NCI-H1694 treated with DMSO at 0.1 percent for 48 hours (cell line): ENCODE results near the gene TBC1D24.

Experiments used
- DNase-seq: peaks from one replicate; lab custom pipeline; 2025; lab: John Stamatoyannopoulos, UW

TBC1D24 gene

DNA sequence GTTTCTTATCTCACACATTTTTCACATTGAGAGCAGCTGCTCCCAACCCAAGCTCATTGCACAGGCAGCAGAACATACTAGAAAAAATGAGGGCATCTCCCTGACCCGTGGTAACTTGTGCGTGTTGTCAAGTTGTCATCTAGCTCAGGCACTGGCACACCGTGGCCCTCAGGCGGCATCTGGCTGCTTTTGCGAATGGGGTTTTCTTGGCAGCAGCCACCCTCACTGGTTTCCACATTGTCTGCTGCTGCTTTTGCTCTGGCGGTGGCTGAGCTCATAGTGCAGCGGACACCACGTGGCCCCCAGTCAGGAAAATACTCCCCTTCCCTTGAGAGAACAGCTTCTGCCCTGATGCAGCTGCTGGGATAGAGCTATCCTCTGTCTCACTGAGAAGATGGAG, 24.4 kb upstream of the TBC1D24 start:
- peak; percentile 76 for DNase-seq

DNA sequence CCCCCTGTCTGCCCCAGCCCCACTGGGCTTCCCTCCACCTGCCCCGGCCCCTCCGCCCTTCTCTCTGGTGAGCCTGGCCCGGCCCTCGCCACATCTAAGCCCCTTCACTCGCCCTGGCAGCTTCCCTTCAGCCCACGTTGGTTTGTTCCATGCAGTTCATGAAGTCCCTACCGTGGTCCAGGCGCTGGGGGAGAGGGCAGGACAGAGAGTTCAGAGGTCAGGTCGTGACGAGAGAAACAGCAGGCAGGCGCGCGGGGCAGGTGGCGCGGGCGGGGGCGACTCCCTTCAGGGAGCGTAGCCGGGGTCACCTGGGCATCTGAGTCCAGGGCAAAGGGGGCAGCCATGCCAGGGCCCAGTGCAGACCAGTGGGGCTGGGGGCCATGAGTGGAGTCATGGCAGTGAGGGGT, 23.9 kb upstream of the TBC1D24 start:
- no peak for DNase-seq

DNA sequence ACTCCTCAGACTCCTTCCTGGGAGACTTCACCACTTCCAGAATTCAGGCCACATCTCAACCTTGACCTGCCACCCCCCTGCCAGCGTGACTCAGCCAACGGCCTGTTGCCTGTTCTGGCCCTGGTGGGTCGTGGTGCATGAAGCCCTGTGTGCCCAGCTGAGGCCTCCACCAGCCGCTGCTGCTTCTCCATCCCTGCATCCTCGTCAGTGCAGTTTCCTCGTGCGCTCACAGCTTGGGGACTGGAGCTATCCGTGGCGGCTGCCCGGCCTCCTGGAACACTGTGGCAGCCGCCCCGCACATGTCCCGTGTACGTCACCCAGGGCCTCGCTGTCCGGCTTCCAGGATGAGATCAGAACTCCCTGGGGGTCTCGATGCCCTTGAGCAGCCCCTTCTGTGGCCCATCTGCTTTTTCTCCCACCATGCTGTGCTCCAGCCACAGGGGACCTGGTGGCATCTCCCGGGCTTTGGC, 23.0 kb upstream of the TBC1D24 start:
- DNase-seq, result no peak

DNA sequence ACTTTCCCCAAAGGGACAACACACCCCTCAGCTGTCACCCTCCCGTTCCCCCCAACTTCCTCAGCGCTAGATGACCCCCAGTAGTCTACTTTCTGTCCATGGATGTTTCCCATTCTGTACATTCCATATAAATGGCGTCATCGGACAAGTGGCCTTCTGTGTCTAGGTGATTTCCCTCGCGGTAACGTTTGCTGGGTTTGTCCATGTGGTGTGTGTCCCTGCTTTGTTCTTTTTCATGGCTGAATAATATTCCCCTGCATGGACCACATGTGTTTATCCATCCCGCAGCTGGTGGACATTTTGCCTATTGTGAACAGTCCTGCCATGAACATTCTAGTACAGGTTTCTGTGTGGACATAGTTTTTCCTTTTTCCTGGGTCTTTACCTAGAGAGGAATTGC, 22.3 kb upstream of the TBC1D24 start:
- DNase-seq, result no peak

DNA sequence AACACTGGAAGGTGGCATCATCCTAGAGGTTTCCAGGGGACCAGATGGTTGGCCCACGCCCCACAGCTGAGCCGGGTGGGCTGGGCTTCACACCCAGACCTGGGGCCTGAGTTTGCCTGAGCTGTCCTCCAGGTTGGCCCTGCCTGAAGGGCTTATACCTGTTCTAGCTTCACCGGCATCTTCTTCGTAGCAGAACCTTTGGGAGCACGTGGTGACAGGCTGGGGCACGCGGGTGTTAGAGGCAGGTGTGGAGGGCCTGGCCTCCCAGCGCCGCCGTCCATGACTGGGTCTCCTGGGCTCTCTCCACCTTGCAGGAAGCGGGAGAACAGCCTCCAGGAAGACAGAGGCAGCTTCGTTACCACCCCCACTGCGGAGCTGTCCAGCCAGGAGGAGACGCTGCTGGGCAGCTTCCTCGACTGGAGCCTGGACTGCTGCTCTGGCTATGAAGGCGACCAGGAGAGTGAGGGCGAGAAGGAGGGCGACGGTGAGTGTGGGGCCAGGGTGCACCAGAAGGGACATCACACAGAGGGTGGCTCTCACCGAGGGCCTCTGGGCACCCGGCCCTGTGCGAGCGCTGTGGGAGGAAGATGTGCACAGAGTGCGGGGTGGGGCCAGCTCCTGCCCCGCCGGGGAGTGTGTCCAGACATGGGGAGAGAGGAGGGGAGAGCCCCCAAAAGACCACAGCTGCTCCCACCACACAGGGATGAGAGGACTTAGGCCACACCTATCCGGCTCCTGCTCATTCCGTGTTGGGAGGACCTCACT, 19.7 kb upstream of the TBC1D24 start:
- no peak for DNase-seq

DNA sequence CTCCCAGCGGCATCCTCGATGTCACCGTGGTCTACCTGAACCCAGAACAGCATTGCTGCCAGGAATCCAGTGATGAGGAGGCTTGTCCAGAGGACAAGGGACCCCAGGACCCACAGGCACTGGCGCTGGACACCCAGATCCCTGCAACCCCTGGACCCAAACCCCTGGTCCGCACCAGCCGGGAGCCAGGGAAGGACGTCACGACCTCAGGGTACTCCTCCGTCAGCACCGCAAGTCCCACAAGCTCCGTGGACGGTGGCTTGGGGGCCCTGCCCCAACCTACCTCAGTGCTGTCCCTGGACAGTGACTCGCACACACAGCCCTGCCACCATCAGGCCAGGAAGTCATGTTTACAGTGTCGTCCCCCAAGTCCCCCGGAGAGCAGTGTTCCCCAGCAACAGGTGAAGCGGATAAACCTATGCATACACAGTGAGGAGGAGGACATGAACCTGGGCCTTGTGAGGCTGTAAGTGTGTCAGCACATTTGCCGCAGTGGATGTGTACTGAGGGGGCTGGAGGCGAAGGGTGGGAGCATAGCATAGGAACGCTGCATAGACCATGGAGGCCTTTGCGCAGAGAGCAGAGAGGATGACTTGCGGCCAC, 18.3 kb upstream of the TBC1D24 start:
- no peak for DNase-seq

DNA sequence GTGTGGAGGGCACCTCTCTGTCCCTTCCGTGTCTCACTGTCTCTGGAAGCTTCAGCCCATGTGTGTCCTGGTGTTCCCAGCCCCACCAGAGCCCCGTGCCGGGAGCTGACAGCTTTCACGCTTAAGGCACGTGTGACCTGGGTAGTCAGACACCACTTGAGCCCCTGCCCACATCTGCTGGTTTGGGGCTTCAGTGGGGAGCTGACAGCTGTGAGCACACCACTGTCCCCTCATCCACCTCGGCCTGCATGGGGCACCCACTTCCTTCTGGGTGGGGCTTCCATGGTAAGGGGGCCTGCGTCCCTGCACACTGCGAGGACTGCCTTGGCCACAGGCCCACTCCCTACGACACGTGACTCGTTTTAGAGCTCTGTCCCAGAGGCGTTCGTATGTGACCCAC, 17.7 kb upstream of the TBC1D24 start:
- no peak for DNase-seq

DNA sequence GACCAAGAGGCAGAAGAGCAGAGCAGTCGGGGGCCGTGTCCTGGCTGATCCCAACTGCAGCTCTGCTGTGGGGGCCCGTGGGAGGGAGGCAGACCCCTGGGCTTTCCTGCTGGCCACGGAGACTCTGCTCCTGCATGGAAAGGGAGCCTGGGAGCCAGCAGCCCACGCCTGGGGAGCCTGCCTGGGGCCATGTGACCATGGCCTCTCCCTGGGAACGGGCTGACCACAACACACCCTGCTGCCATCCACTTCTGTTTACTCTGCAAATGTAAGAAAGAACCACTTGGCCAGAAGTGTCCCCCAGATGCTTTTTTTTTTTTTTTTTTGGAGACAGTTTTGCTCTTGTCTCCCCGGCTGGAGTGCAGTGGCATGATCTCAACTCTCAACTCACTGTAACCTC, 17.0 kb upstream of the TBC1D24 start:
- DNase-seq, result no peak

DNA sequence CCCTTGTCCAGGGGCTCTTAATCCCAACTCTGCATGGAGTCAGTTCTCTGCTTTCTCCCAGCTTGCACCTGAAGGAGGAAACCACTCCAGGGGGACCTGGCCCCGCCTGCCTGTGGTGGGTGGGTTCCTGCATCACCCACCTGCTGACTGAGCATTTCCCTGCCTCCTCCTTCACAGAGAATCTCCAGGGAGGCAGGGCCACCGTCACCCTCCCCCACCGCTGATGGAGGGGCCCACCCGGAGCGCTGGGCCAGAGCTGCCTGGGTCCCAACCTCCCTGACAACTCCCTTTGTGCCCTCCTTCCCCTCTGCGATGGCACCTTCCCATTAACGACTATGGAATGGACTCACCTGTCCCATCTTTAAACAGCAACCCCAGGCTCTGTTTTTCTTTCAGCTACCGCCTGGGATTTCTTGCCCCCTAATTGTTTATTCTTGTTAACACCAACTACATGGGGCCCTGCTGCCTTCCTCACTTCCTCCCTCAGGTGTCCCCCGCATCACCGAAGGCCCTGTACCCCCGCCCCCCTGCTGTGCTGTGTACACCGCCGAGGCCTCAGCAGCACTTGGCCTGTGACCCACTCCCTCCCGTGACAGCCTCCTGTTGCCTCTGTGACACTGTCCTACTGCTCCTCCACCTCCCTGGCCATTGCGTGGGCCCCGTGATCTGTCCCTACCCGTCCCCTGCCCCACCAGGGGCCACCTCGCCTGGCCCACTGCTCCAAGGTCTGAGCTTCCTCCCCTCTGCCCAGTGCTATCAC, 15.9 kb upstream of the TBC1D24 start:
- DNase-seq, result no peak

DNA sequence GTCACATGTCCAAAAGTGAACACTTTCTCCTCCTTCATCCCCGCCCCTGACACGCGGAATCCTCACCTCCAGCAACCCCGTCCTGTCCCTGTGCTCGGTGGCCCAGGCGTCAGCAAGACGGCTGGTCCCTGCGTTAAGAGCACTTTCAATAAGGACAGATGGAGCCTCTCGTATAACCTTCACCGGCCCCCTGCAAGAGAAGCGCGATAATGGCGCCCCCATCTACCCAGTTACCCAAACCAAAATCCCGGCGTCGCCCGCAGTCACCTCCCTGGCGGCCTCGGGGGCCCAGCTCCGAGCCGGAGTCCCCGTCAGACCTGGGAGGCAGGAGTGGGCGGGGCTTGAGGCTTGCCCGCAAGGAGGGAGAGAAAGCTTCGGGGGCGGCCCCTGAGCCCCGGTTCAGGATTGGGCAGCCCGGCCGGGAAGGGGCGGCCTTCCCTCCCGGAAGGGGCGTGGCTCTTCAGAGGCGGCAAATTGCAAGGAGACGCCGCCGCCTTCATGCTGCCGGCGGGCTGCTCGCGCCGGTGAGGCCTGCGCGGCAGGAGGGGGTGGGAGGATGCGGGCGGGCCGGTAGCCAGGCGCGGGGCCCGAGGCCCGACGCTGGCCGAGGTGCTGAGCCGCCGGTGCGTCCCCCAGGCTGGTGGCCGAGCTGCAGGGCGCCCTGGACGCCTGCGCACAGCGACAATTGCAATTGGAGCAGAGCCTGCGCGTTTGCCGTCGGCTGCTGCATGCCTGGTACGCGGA, 15.1 kb upstream of the TBC1D24 start, which contains the start of gene TEDC2:
Gene TEDC2, plus strand, starts transcription at position 463 of the 744 bp plus-strand sequence. Its CDS starts 36 bp downstream, at position 499.
- peak; percentile 86 for DNase-seq

DNA sequence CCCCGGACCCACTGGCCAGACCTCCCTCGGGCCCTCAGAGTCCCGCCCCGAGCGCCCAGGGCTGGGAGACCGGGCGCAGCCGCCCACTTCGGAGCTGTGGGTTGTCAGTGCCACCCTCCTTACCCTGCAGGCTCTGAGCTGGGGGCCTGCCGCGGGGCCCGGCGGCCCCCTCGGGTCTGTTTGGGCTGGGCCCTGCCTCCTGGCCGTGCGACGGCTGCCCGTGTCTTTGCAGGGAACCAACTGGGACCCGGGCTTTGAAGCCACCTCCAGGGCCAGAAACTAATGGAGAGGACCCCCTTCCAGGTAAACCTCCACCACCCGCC, 14.6 kb upstream of the TBC1D24 start:
- no peak for DNase-seq

DNA sequence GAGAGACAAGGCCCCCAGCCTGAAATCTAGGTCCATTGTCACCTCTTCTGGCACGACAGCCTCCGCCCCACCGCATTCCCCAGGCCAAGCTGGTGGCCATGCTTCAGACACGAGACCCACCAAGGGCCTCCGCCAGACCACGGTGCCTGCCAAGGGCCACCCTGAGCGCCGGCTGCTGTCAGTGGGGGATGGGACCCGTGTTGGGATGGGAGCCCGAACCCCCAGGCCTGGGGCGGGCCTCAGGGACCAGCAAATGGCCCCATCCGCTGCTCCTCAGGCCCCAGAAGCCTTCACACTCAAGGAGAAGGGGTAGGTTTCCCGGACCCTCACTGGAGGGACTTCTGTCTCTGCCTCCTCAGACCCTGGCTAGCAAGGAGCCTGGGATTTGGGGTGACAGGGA, 14.0 kb upstream of the TBC1D24 start:
- no peak for DNase-seq

DNA sequence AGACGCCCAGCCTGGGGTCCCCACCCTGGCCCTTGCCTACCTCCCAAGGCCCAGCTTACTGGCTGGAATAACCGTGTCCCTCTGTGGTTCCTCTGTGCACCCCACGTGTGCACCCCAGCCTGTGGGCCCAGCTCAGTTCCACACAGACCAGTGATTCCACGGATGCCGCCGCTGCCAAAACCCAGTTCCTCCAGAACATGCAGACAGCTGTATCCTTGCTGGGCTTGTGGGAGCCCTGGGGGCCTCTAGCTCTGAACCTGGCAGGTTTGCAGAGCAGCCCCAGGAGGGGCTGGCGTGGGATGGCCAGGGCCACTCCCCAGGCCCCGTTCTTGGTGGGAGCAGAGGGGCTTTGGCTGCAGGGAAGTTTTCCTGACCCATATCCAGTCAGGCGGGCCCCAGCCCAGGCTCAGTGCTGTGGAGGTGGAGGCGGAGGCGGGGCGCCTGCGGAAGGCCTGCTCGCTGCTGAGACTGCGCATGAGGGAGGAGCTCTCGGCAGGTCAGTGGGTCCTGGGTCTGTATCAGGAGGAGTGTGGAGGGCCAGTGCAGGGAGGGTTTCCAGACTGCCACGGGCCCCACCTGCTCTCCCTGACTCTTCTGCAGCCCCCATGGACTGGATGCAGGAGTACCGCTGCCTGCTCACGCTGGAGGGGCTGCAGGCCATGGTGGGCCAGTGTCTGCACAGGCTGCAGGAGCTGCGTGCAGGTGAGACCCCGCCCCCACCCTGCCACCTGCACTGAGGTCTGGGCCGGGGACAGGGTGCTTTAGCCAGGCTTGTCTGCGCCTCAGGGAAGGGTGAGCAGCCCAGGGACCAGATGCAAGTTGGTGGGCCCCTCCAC, 12.7 kb upstream of the TBC1D24 start:
- no peak for DNase-seq

DNA sequence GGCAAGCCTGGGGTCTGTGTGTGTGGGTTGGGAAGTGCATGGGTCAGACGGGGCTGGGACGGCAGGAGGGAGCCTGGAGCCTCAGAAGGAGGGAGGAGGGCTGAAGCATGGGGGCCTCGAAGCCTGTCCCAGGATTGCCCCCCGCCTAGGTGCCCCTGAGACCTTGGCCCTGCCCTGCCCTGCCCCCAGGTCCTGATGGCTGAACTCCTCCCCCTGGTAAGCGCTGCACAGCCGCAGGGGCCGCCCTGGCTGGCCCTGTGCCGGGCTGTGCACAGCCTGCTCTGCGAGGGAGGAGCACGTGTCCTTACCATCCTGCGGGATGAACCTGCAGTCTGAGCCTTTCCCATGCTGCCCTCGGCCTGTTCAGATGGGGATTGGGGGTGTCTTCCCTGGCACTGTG, 10.6 kb upstream of the TBC1D24 start:
- DNase-seq, result no peak

DNA sequence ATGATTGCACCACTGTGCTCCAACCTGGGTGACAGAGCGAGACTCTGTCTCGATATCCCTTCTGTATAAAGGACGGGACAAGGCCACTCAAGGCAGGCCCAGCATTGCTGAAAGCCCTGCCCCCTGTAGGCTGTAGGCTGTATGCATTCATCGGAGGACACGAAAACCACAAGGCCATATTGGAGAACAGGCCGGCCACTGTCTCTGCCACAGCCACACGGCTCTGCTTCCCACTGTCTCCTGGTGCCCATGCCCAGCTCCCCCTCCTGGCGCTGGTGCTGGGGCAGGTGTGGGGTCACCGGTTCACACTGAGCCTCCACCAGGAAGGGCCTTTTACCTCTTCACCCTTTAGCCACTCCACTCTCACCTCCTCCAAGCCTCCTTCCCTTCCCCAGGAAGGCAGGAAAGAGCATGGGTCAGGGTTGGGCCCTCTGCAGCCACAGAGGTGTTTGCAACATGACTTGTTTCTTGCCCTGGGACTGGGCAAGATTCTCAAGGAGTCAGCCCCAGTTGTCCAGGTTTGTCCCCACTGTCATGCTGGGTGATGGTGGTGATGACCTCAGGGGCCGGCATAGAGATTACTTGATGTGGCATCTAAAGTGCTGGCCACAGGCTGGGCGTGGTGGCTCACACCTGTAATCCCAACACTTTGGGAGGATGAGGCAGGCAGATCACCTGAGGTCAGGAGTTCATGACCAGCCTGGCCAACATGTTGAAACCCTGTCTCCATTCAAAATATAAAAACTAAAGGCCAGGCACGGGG, 9.1 kb upstream of the TBC1D24 start:
- no peak for DNase-seq

DNA sequence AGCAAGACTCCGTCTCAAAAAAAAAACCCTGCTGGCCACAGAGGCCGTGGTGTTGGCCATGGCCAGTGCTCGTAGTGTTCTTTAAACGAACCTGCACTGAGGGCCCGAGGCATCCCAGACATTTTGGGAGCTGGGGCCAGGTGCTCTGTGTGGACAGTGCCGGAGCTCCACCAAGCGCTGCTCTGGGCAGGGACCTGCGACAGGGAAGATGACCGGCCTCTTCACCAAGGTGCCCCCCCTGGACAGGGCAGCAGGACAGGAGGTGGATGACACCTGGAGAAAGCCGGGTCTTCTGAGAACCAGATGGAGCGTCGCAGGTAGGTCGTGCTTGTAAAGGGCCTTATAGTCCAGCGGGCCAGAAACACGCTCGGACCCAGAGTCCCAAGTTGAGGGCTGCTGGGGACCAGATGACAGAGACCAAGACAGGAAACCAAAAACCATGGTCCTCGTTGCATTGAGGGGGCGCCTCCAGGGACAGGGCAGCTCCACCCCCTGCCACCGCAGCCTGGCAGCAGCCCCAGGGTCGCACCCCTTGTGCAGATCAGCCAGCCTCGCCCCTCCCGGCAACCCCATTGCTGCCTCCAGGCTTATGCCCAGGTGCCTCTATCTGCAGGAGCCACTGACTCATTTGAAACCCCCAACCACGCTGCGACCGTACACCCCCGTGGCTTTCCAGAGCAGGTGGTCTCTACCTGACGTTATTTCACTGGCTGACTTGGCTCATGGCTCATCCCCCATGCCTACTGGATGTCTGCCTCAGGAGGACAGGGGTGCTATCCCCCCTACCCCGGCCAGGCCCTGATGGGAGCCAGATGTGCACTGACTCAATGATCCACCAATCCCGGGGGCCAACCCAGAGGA, 8.0 kb upstream of the TBC1D24 start:
- DNase-seq, result no peak

DNA sequence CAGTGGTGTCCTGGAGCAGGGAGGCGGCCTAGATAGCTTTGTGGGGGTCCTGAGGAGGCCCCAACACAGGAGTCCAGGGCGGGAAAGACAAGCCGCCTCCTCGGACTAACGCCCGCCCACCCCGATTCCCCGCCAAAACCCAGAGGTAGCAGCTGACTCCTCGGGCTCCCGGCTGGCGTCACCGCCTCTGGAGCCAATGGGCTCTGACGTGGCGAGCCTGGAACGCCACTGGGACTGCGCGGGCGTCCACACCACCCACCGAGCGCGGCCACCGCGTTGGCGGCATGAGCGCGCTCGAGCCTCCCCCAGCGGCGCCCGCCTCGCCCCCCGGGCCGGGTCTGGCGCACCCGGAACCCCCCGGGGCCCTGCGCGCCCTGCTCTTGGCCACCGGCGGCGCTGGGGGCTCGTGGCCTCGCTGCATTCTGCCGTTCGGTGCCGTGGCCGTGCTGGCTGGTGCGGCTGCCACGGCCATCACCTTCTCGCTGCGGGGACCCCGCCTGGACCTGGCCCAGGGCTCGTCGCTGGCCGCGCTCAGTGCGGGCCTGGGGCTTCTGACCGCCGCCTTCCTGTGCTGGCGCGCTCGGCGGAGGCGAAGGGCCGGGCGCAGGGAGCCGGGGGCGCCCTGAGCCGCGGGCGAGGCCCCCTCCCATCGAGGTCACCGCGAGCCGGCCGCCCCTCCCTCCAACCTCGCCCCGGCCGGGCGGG, 7.2 kb upstream of the TBC1D24 start:
- DNase-seq, result peak; percentile 59

DNA sequence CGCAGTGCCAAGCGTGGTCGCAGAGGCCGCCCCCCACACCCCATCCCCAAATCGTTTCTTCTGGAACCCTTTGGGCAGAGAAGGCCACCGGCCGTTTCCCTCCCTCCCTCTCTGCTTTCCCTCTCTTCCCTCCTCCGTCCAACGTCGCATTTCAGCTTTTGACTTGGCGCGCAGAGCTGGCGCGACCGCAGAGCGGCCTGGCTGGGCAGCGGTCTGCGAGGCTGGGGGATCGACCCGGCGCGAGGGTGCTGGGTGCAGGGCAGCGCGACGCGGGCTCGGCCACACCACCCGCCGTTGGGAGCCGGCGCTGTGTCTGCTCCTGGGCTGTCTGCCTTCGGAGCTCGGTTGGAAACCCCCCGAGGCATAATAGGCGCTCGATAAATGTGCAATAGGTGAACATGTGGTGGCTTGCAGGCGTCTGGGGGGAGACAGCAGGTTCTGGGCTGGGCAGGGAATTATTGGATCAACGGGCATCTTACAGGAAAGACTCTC, 6.6 kb upstream of the TBC1D24 start:
- DNase-seq, result peak; percentile 86
